Body of pancreas (tissue), 4 donors: Measurements from ENCODE around the gene IGF1R.

ENCODE experiments used
- CTCF ChIP-seq, 7 experiments: fragments of 450-650 bp in 4 of 7; fragments of 200-600 bp in 3 of 7; sonication (generic) in 3 of 7; IDR thresholded peaks; one replicate each; pipeline ENCODE4 v1.5.1; 2016 to 2019; ENCODE audit warnings: antibody characterized with exemption in 7 of 7
- POLR2A ChIP-seq, 3 donors: fragments of 450-650 bp; IDR thresholded peaks; one replicate each; pipeline ENCODE4 v1.6.1; 2016; ENCODE audit warnings: antibody characterized with exemption in 3 of 3, mild to moderate bottlenecking in 2 of 3

DNA sequence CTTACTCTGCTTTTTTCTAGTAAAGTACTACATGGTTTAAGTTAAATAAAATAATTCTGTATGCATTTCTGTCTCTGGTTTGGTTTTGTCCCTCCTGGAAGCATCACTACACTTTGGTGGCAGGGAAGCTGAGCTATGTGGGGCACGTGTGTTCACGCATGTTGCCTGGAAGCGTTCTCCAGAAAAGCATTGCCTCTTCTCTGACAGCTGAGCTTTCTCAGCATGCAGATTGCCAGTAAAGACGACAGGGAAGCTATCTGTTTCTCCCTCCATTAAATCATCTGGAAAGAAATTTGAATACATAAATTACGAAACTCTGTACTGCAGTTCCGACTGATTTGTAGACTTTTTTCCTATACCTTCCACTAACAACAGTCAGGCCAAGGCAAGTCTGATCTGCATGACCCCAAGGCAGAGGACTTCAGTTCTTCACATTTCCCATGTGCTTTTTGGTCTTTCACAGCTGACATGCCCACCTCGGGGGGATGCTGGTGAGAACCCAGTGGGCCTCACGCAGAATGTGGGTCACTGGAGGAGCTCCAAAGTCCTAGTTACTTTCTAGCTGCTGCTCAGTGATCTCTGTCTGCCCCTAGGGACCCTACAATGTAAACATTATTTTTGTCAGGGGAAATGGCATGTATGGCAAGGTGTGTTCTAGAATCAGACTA lies 316.3 kb downstream of the IGF1R start:
- TF ChIP-seq CTCF (IDR thresholded peaks at IDR 0.05): no peak
- TF ChIP-seq POLR2A (IDR thresholded peaks at IDR 0.05): no peak
